Keratinocyte (primary cell): ENCODE results near the gene AASDHPPT.

Source experiments
- EZH2 ChIP-seq: IDR thresholded peaks from one replicate; pipeline ENCODE4 v1.6.1; 2012; ENCODE audit warnings: inconsistent platforms, mild to moderate bottlenecking, low read length, moderate library complexity
- TF ChIP-seq, protein P1 (sequence below), 3 experiments: IDR thresholded peaks in 1 of 3; conservative IDR thresholded peaks in 1 of 3; optimal IDR thresholded peaks in 1 of 3; 2 replicates in 2 of 3; 3 replicates in 1 of 3; pipeline versions ENCODE3 to v1.5.1; 2011; ENCODE audit warnings: low read length in 3 of 3, mild to moderate bottlenecking in 3 of 3, moderate library complexity in 2 of 3, control low read depth in 1 of 3, inconsistent platforms in 1 of 3; ENCODE audit not compliant: insufficient read depth in 2 of 3; ENCODE audit errors: extremely low read depth in 1 of 3

DNA sequence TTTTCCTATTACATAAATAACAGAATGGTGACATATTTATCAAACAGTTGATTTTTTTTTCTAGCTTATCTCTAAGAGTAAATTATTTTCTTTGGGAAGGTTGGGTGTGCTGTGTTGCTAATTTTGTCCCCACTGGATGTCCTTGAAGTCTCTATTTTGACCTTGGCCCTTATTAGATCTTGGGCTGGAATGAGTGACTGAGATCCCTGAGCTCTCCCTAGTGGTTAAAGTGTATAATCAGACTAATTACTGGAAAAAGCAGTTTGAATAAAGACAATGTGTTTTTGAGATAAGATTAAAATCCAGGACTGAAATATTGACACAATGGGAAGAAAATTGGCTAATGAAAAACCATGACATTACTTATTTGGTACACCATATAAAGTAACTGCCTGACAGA is 56.1 kb downstream of the AASDHPPT start:
- TF ChIP-seq, protein P1, sequence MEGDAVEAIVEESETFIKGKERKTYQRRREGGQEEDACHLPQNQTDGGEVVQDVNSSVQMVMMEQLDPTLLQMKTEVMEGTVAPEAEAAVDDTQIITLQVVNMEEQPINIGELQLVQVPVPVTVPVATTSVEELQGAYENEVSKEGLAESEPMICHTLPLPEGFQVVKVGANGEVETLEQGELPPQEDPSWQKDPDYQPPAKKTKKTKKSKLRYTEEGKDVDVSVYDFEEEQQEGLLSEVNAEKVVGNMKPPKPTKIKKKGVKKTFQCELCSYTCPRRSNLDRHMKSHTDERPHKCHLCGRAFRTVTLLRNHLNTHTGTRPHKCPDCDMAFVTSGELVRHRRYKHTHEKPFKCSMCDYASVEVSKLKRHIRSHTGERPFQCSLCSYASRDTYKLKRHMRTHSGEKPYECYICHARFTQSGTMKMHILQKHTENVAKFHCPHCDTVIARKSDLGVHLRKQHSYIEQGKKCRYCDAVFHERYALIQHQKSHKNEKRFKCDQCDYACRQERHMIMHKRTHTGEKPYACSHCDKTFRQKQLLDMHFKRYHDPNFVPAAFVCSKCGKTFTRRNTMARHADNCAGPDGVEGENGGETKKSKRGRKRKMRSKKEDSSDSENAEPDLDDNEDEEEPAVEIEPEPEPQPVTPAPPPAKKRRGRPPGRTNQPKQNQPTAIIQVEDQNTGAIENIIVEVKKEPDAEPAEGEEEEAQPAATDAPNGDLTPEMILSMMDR (optimal IDR thresholded peaks at IDR 0.05 in 1 of 3, IDR thresholded peaks at IDR 0.05 in 1 of 3, conservative IDR thresholded peaks at IDR 0.05 in 1 of 3; ENCODE audit: extremely low read depth in 1 of 3, insufficient read depth in 2 of 3, low read length in 3 of 3): peak in 2 of 3 experiments; percentile 19 to 34
- TF ChIP-seq EZH2: no peak
